Activated CD4-positive, alpha-beta memory T cell treated with anti-CD3 and anti-CD28 coated beads for 36 hours (primary cell): Measurements from ENCODE around the gene ASAH2B. TPM values are rescaled to one million over a fixed set of nuclear protein-coding genes. Genes with fewer than 3 reads are reported as not detected.
"Not testable (repeated sequence)": the region's sequence is repeated elsewhere in the genome, so short reads cannot be mapped to it uniquely, and the experiment has no call there.

ENCODE experiments used
- CTCF ChIA-PET: fragments of 350-600 bp; sonication (Branson Sonifier 250); formaldehyde crosslinking; loops from one replicate; lab custom pipeline; 2021; ENCODE audit warnings: antibody characterized with exemption, inconsistent platforms; lab: Charles Lee
- POLR2A ChIA-PET: fragments of 350-600 bp; sonication (Branson Sonifier 250); formaldehyde crosslinking; loops from one replicate; lab custom pipeline; 2021; ENCODE audit warnings: antibody characterized with exemption; lab: Charles Lee
- DNase-seq: peaks from one replicate; pipeline ENCODE4 v3.0.0-alpha.2; 2020
- H3K27ac Mint-ChIP-seq: one replicate; pipeline ENCODE4 v1.8.0; 2021; ENCODE audit warnings: mixed read lengths
- H3K27me3 Mint-ChIP-seq: one replicate; pipeline ENCODE4 v1.8.0; 2021; ENCODE audit warnings: mixed read lengths
- H3K36me3 Mint-ChIP-seq: one replicate; pipeline ENCODE4 v1.8.0; 2021; ENCODE audit warnings: mixed read lengths
- H3K4me1 Mint-ChIP-seq: one replicate; pipeline ENCODE4 v1.8.0; 2021; ENCODE audit warnings: low read depth, mixed read lengths
- H3K4me3 Mint-ChIP-seq: one replicate; pipeline ENCODE4 v1.8.0; 2021; ENCODE audit warnings: mild to moderate bottlenecking, mixed read lengths
- H3K9me3 Mint-ChIP-seq: one replicate; pipeline ENCODE4 v1.8.0; 2021; ENCODE audit warnings: mixed read lengths
- intact Hi-C: fragments of 100-400 bp; cut with micrococcal nuclease; formaldehyde crosslinking; loops from one replicate; pipeline ENCODE4 v1.15.1; 2023
- total RNA-seq, 2 experiments: library from RNA; stranded (reverse); gene quantifications; one replicate each; pipeline ENCODE4 v1.2.3, GENCODE V29; 2021

ASAH2B gene
- 1 to 10 TPM; 3.1 to 3.5 TPM for total RNA-seq

GRCh38 chr10:50739618-50740292, at the start of gene ASAH2B:
Gene ASAH2B, plus strand, starts transcription at chr10:50739936. Its CDS starts 5,195 bp downstream, at chr10:50745131.
- DNase-seq, result peak; percentile 86
- intact Hi-C loops, result no loop called here
- Mint-ChIP-seq H3K27me3 (no peaks in the 10 kb centered on the region), H3K9me3 (no peaks in the 10 kb centered on the region), H3K27ac (peak within 1 kb of the TSS; percentile 62), H3K4me1 (peaks cover 14% of the 10 kb centered on the region), H3K4me3 (peak within 1 kb of the TSS; percentile 81), H3K36me3 (no peaks in the 10 kb centered on the region)
- ChIA-PET CTCF (interaction anchor here (1.1 kb wide), 1 partner anchor 116 kb away, joined by 3 read pairs; the partner anchor contains the start of gene SGMS1), POLR2A (interaction anchor here (1.3 kb wide), 1 partner anchor 343 kb away, joined by 4 read pairs; no protein-coding TSS in a partner anchor)

- H3K27me3 Mint-ChIP-seq, POLR2A ChIA-PET, H3K4me1 Mint-ChIP-seq, H3K4me3 Mint-ChIP-seq, H3K9me3 Mint-ChIP-seq, DNase-seq, CTCF ChIA-PET, H3K27ac Mint-ChIP-seq, intact Hi-C loops, H3K36me3 Mint-ChIP-seq: not testable (repeated sequence)
These were observed 41.9 kb upstream of the ASAH2B start for GRCh38 chr10:50697819-50698218.

GRCh38 chr10:50701947-50702346, 37.8 kb upstream of the ASAH2B start:
- DNase-seq, H3K4me1 Mint-ChIP-seq, H3K36me3 Mint-ChIP-seq, CTCF ChIA-PET, H3K27me3 Mint-ChIP-seq, POLR2A ChIA-PET, H3K9me3 Mint-ChIP-seq, H3K4me3 Mint-ChIP-seq, intact Hi-C loops, H3K27ac Mint-ChIP-seq: not testable (repeated sequence)

GRCh38 chr10:50702997-50703396, 36.7 kb upstream of the ASAH2B start:
- intact Hi-C loops, H3K27me3 Mint-ChIP-seq, DNase-seq, CTCF ChIA-PET, POLR2A ChIA-PET, H3K36me3 Mint-ChIP-seq, H3K4me3 Mint-ChIP-seq, H3K4me1 Mint-ChIP-seq, H3K9me3 Mint-ChIP-seq, H3K27ac Mint-ChIP-seq: not testable (repeated sequence)

GRCh38 chr10:50704436-50705079, 35.2 kb upstream of the ASAH2B start:
- H3K9me3 Mint-ChIP-seq, H3K36me3 Mint-ChIP-seq, CTCF ChIA-PET, POLR2A ChIA-PET, H3K4me3 Mint-ChIP-seq, DNase-seq, intact Hi-C loops, H3K27me3 Mint-ChIP-seq, H3K4me1 Mint-ChIP-seq, H3K27ac Mint-ChIP-seq: not testable (repeated sequence)

GRCh38 chr10:50706006-50706405, 33.7 kb upstream of the ASAH2B start:
- POLR2A ChIA-PET, DNase-seq, H3K27me3 Mint-ChIP-seq, H3K9me3 Mint-ChIP-seq, H3K36me3 Mint-ChIP-seq, CTCF ChIA-PET, H3K4me3 Mint-ChIP-seq, H3K4me1 Mint-ChIP-seq, intact Hi-C loops, H3K27ac Mint-ChIP-seq: not testable (repeated sequence)

GRCh38 chr10:50710241-50710640, 29.5 kb upstream of the ASAH2B start:
- H3K27ac Mint-ChIP-seq, H3K36me3 Mint-ChIP-seq, CTCF ChIA-PET, H3K4me1 Mint-ChIP-seq, H3K4me3 Mint-ChIP-seq, H3K9me3 Mint-ChIP-seq, intact Hi-C loops, POLR2A ChIA-PET, H3K27me3 Mint-ChIP-seq, DNase-seq: not testable (repeated sequence)

- POLR2A ChIA-PET, CTCF ChIA-PET, intact Hi-C loops, H3K4me1 Mint-ChIP-seq, DNase-seq, H3K9me3 Mint-ChIP-seq, H3K36me3 Mint-ChIP-seq, H3K27ac Mint-ChIP-seq, H3K4me3 Mint-ChIP-seq: not testable (repeated sequence)
- peaks cover 23% of the 10 kb centered on the region for H3K27me3 Mint-ChIP-seq
These were observed 15.9 kb upstream of the ASAH2B start for GRCh38 chr10:50723812-50724211.

- POLR2A ChIA-PET, H3K4me1 Mint-ChIP-seq, H3K9me3 Mint-ChIP-seq, CTCF ChIA-PET, H3K27ac Mint-ChIP-seq, H3K36me3 Mint-ChIP-seq, H3K4me3 Mint-ChIP-seq, intact Hi-C loops, DNase-seq: not testable (repeated sequence)
- H3K27me3 Mint-ChIP-seq, result peaks cover 24% of the 10 kb centered on the region
These were observed 11.6 kb upstream of the ASAH2B start for GRCh38 chr10:50728112-50728511.

- Mint-ChIP-seq H3K27ac (peak overlapping the region; percentile 62), H3K4me3 (peak overlapping the region; percentile 81), H3K4me1 (peaks cover 14% of the 10 kb centered on the region)
- H3K27me3 Mint-ChIP-seq, DNase-seq, intact Hi-C loops, H3K36me3 Mint-ChIP-seq, H3K9me3 Mint-ChIP-seq: not testable (repeated sequence)
- ChIA-PET POLR2A (interaction anchor here (1.3 kb wide), 1 partner anchor 342 kb away, joined by 4 read pairs; no protein-coding TSS in a partner anchor), CTCF (interaction anchor here (1.1 kb wide), 1 partner anchor 115 kb away, joined by 3 read pairs; the partner anchor contains the start of gene SGMS1)
These were observed 634 bp upstream of the ASAH2B start for GRCh38 chr10:50738987-50739617.

GRCh38 chr10:50740293-50740648, 535 bp downstream of the ASAH2B start:
- DNase-seq, result peak; percentile 56
- Mint-ChIP-seq H3K4me3 (peak overlapping the region; percentile 81), H3K9me3 (no peaks in the 10 kb centered on the region), H3K4me1 (peaks cover 14% of the 10 kb centered on the region), H3K27me3 (no peaks in the 10 kb centered on the region), H3K27ac (peak overlapping the region; percentile 62), H3K36me3 (no peaks in the 10 kb centered on the region)
- ChIA-PET POLR2A (interaction anchor here (1.3 kb wide), 1 partner anchor 343 kb away, joined by 4 read pairs; no protein-coding TSS in a partner anchor), CTCF (interaction anchor here (1.1 kb wide), 1 partner anchor 116 kb away, joined by 3 read pairs; the partner anchor contains the start of gene SGMS1)
- intact Hi-C loops, result no loop called here

- H3K9me3 Mint-ChIP-seq, H3K4me3 Mint-ChIP-seq, DNase-seq, H3K36me3 Mint-ChIP-seq, H3K27me3 Mint-ChIP-seq, intact Hi-C loops, POLR2A ChIA-PET, CTCF ChIA-PET, H3K27ac Mint-ChIP-seq: not testable (repeated sequence)
- H3K4me1 Mint-ChIP-seq, result peaks cover 14% of the 10 kb centered on the region
These were observed 3.1 kb downstream of the ASAH2B start for GRCh38 chr10:50742820-50743219.
